ENCODE data around the gene SEMA3G. TPM values are rescaled to one million over a fixed set of nuclear protein-coding genes. Genes with fewer than 3 reads are reported as not detected.
A peak's percentile ranks its signal among the peaks of the same experiment; 100 is the strongest.

SEMA3G gene
- total RNA-seq, 1 donor from 2014 or later = 0.80 TPM

DNA sequence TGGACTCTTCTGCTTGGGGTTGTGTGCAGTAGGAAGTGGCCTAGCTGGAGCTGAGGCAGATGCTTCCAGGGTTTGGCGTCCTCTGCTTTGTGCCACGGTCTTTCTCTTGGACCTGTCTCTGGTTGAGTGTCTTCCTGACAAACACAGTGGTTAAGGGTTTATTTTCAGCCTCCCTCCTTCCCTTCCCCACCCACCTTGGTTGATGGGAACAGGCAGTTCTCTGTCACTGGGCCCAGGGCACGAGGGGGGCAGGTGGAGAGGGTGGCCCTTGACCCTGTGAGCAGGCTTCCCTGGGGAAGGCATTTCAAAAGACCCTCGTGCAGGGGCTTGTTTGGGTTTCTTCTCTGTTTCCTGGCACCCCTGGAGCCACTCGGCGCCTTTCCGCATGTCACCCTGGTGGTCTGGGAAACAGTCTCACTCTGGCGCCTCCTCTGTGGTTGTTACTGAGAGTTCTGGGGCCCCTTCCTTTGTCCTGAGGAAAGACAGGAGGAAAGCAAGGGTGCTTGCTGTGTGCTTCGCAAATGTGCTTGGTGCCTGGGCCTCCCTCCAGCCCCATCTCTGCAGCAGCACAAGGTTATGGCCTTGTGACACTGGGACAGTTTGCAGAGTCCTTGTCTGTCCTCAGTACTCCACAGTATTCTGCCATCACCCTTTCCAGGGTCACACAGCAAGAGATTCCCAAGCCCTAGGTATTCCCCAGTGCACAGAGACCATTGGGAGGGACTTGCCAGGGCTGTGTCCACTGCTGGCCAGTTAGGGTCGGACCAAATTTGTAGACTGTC is 40.0 kb upstream of the SEMA3G start:
- Mint-ChIP-seq H3K36me3 (peaks cover 17% of the 10 kb centered on the region), H3K27ac (peak overlapping the region; percentile 97), H3K4me1 (peaks cover 37% of the 10 kb centered on the region), H3K27me3 (ENCODE audit: low read depth) (no peaks in the 10 kb centered on the region), H3K4me3 (no peak overlapping the region), H3K9me3 (no peaks in the 10 kb centered on the region)
- TF ChIP-seq, protein P1, sequence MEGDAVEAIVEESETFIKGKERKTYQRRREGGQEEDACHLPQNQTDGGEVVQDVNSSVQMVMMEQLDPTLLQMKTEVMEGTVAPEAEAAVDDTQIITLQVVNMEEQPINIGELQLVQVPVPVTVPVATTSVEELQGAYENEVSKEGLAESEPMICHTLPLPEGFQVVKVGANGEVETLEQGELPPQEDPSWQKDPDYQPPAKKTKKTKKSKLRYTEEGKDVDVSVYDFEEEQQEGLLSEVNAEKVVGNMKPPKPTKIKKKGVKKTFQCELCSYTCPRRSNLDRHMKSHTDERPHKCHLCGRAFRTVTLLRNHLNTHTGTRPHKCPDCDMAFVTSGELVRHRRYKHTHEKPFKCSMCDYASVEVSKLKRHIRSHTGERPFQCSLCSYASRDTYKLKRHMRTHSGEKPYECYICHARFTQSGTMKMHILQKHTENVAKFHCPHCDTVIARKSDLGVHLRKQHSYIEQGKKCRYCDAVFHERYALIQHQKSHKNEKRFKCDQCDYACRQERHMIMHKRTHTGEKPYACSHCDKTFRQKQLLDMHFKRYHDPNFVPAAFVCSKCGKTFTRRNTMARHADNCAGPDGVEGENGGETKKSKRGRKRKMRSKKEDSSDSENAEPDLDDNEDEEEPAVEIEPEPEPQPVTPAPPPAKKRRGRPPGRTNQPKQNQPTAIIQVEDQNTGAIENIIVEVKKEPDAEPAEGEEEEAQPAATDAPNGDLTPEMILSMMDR (IDR thresholded peaks at IDR 0.05; ENCODE audit: unreplicated experiment) = no peak
- no peak for DNase-seq (ENCODE audit: low spot score in 2 of 2, unreplicated experiment in 2 of 2)

DNA sequence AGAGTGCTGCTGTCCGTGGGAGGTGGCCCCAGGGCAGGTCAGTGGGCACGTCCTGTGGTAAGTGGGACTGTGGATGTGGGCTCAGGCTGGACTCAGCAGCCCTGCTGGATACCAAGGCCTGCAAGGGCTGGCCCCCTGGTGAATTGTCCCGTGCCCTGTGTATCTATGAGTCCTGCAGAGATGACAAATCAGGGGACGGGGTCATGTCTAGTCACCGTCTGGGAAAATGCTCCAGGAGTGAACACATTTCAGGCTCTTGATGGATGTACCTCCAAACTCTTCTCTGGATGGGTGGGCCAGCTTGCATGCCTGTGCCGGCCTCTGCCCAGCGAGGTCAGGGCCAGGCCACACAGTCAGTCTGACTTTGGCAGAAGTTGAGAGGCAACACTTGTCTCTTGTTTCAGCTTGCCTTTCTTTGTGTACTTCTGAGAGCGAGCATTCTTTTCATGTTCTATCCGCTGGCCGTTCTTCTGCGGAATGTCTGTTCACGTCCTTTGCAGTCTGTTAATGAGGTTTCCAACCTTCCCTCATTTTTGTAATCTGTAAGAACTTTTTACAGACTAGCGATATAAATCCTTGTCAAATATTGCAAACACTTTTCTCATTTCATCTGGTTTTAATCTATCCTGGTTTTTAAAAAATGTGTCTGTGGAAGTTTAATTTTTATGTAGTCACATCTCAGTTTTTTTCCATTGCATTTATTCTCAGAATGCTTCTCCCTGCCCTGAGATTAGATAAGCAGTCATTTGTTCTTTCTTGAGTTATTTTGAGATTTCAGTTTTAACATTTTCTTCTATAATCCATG is 38.9 kb upstream of the SEMA3G start:
- TF ChIP-seq, protein P1 (IDR thresholded peaks at IDR 0.05; ENCODE audit: unreplicated experiment) = no peak
- peak overlapping the region; percentile 97 for H3K27ac Mint-ChIP-seq

DNA sequence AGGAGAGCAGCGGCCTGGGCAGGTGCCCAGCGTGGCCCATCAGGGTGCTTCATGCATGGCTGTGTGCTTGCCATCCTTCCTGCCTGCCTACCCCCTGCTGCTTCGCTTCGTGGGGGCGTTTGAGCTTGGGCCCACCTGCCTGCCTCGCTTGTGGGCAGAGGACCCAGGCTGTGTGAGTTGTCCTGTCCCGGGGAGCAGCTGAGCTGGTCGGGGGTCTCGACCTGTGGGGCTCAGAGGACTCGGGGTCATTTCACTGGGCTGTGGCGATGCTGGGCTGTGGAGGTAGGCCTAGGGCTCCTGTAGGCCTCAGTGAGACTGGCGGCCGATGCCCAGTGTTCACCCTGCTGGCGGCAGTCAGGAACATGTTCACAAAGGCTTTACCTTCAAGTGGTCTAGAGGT is 38.2 kb upstream of the SEMA3G start:
- DNase-seq (ENCODE audit: low spot score in 2 of 2, unreplicated experiment in 2 of 2) = no peak
- peak overlapping the region; percentile 97 for H3K27ac Mint-ChIP-seq
- peaks cover 22% of the 10 kb centered on the region for H3K36me3 Mint-ChIP-seq
- TF ChIP-seq, protein P1 (IDR thresholded peaks at IDR 0.05; ENCODE audit: unreplicated experiment) = no peak
- H3K4me3 Mint-ChIP-seq = no peak overlapping the region
- H3K4me1 Mint-ChIP-seq = peaks cover 37% of the 10 kb centered on the region
- H3K27me3 Mint-ChIP-seq (ENCODE audit: low read depth) = no peaks in the 10 kb centered on the region
- H3K9me3 Mint-ChIP-seq = no peaks in the 10 kb centered on the region

More for the DNA sequence above, 38.9 kb upstream of the SEMA3G start:
- peaks cover 37% of the 10 kb centered on the region for H3K4me1 Mint-ChIP-seq
- H3K36me3 Mint-ChIP-seq = peaks cover 19% of the 10 kb centered on the region
- DNase-seq (ENCODE audit: low spot score in 2 of 2, unreplicated experiment in 2 of 2) = no peak
- H3K27me3 Mint-ChIP-seq (ENCODE audit: low read depth) = no peaks in the 10 kb centered on the region
- H3K4me3 Mint-ChIP-seq = peak overlapping the region; percentile 18
- no peaks in the 10 kb centered on the region for H3K9me3 Mint-ChIP-seq

DNA sequence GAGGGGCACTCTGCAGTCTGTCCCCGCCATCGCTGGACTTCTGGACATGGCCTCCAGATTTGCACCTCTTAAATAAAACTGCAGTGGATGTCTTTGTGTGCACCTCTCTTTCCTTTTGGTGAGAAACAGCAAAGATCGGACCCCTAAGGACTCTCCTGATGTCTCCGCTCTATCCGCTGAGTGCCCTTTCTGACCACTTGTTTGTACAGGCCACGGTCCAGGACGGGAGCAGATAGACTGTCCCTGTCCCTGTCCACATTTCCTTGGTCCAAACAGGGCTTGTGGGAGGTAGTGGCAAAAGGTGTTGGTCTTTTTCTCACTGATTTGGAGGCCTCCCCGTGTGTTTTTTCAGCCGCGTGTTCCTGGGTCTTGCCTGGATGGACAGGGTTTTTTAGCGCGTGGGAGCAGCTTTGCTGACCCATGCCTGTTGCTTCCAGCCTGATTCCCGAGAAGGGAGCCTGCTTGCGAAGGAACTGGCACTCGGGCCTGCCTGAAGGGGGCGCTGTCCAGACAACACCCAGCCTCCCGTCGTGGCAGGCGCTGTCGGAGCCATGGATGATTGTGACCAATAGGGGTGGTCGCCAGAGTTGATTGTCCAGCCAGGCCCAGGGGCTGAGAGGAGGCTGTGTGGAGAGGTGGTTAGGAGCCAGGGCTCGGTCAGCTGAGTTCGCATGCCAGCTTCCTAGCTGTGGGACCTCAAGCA is 37.1 kb upstream of the SEMA3G start:
- H3K9me3 Mint-ChIP-seq = no peaks in the 10 kb centered on the region
- H3K27me3 Mint-ChIP-seq (ENCODE audit: low read depth) = no peaks in the 10 kb centered on the region
- TF ChIP-seq, protein P1 (IDR thresholded peaks at IDR 0.05; ENCODE audit: unreplicated experiment) = peak; percentile 61
- H3K4me1 Mint-ChIP-seq = peaks cover 37% of the 10 kb centered on the region
- H3K36me3 Mint-ChIP-seq = peaks cover 21% of the 10 kb centered on the region
- H3K4me3 Mint-ChIP-seq = no peak overlapping the region
- DNase-seq (ENCODE audit: low spot score in 2 of 2, unreplicated experiment in 2 of 2) = no peak
- peak overlapping the region; percentile 47 for H3K27ac Mint-ChIP-seq

DNA sequence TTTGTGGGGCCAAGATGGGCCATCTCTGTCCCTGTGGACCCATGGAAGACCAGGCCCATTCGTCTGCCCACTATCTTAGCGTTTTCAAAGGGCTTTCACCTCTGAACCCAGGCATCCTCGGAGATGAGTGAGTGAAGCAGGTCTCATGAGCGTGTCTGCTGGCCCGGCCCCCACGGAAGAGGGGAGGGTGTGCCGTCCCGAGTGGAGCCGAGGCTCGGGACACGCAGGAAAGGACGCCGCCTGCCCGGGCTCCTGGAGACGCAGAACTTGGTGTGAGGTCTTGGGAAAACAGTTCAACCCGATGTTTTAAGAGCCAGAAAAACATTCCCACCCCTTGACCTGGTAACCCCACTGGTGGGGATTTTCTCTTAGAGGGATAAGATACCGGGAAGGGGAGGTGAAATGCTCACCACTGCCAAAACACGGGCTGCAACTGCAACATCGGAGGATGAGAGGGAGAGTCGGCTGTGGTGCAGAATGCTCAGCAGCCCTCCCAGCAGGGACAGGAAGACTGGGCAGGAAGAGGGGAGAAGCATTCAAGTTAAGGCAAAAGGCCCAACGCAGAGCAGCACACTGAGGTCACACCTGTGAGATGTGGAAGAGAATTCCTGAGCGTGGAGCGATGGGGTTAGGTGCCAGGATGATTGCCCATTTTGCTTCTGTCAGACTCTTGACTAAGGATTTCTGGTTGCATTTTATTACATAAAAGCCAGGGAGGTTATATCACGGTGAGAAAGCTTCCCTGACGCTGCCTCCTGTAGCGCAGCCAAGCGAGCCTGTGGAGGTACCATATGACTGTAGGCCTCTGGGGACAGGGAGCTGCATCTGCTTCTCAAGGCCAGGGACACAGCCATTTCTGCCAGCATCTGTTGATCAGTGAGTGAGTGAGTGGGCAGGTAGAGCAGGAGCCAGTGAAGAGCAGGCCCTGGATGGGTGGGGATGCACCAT is 36.1 kb upstream of the SEMA3G start:
- peaks cover 26% of the 10 kb centered on the region for H3K36me3 Mint-ChIP-seq
- no peak overlapping the region for H3K4me3 Mint-ChIP-seq
- no peaks in the 10 kb centered on the region for H3K9me3 Mint-ChIP-seq
- H3K27me3 Mint-ChIP-seq (ENCODE audit: low read depth) = no peaks in the 10 kb centered on the region
- peak overlapping the region; percentile 69 for H3K27ac Mint-ChIP-seq
- no peak for DNase-seq (ENCODE audit: low spot score in 2 of 2, unreplicated experiment in 2 of 2)
- peaks cover 37% of the 10 kb centered on the region for H3K4me1 Mint-ChIP-seq
- TF ChIP-seq, protein P1 (IDR thresholded peaks at IDR 0.05; ENCODE audit: unreplicated experiment) = no peak
